Inflammatory macrophage treated with lipopolysaccharide for 4 hours (primary cell): ENCODE measurements around the gene PLCD3.

Source experiments
- DNase-seq: peaks from one replicate; pipeline ENCODE4 v3.0.0-alpha.2; 2020

Gene PLCD3

GRCh38 chr17:45060797-45061605 lies 71.3 kb downstream of the PLCD3 start, which contains the start of gene NMT1:
TSS of gene NMT1 (plus strand) at chr17:45061317. CDS start at chr17:45061330, 13 bp downstream.
- DNase-seq = peak; percentile 100

GRCh38 chr17:45060382-45060796 lies 71.9 kb downstream of the PLCD3 start:
- DNase-seq = no peak
